ENCODE results near the gene RAD23A.
"Not testable (repeated sequence)": the region's sequence is repeated elsewhere in the genome, so short reads cannot be mapped to it uniquely, and the experiment has no call there.

Gene RAD23A

DNA sequence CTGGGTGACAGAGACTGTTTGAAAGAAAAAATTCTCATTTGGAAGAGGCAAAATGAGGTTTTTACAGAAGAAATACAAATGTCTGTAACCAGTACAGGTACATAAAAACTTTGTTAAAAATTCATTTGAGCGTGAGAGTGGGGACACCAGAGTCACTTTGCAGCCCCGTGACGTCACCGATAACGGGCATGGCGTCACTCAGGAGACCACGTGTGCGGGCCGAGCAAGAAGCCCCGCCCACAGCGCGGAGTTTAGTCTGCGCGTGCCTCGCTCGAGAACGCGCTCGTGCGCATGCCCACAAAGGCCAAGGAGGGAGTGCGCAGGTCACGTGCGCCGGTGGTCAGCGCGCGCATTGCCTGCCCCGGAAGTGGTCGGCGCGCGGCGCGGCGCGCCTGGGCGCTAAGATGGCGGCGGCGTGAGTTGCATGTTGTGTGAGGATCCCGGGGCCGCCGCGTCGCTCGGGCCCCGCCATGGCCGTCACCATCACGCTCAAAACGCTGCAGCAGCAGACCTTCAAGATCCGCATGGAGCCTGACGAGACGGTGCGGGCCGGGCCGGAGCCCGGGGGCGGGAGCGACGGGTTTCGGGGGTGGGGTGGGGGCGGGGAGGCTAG, at the start of gene RAD23A:
Gene RAD23A, plus strand, starts transcription at position 384 of the 613 bp plus-strand sequence. Its CDS starts 87 bp downstream, at position 471.
- peak; percentile 94 for DNase-seq

- DNase-seq: no peak
Observed at GRCh38 chr19:12896460-12896859, 49.2 kb upstream of the RAD23A start.

GRCh38 chr19:12899891-12900518, 45.7 kb upstream of the RAD23A start:
- DNase-seq: no peak

DNA sequence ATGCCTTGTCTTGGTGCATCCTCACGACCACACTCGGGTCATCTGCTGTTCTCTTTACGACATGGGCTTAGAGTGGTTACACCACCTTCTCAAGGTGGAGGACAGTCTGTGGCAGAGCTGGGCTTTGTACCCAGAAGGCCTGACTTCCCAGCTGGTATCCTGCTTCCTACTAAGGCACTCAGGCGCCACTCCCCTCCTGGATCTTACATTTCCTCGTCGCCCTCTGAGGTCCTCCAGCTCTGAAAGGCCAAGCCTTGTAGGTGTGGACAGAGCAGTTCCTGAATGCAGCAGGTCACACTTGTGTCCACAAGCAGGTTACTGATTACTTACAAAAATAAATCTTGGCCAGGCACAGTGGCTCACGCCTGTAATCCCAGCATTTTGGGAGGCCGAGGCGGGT, 38.5 kb upstream of the RAD23A start:
- no peak for DNase-seq

- peak; percentile 55 for DNase-seq
Observed at GRCh38 chr19:12912571-12912970, 33.1 kb upstream of the RAD23A start.

GRCh38 chr19:12913011-12913561, 32.6 kb upstream of the RAD23A start:
- peak; percentile 77 for DNase-seq

GRCh38 chr19:12913851-12914690, 31.6 kb upstream of the RAD23A start:
- no peak for DNase-seq

GRCh38 chr19:12915860-12916259, 29.8 kb upstream of the RAD23A start:
- DNase-seq: not testable (repeated sequence)

DNA sequence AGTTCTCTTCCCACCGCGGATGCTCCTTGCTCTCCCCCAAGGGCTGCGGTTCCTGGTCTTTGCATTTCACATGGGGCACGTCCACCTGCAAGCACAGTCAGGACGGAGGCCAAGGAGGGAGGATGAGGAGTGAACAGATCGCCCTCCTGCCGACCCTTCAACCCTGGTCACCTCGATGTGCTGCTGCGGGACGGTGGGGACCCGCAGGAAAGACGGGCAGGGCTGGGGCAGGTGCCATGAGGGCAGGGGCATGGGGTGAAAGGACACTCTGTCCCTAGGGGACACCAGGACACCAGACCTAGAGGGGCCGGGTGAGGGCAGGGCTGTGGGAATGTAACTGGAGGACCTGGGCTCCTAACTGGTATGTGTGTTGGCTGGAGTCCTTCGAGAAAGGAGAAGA, 27.4 kb upstream of the RAD23A start:
- no peak for DNase-seq

GRCh38 chr19:12921047-12921446, 24.6 kb upstream of the RAD23A start:
- DNase-seq: no peak

- no peak for DNase-seq
Observed at GRCh38 chr19:12922959-12923358, 22.7 kb upstream of the RAD23A start.

DNA sequence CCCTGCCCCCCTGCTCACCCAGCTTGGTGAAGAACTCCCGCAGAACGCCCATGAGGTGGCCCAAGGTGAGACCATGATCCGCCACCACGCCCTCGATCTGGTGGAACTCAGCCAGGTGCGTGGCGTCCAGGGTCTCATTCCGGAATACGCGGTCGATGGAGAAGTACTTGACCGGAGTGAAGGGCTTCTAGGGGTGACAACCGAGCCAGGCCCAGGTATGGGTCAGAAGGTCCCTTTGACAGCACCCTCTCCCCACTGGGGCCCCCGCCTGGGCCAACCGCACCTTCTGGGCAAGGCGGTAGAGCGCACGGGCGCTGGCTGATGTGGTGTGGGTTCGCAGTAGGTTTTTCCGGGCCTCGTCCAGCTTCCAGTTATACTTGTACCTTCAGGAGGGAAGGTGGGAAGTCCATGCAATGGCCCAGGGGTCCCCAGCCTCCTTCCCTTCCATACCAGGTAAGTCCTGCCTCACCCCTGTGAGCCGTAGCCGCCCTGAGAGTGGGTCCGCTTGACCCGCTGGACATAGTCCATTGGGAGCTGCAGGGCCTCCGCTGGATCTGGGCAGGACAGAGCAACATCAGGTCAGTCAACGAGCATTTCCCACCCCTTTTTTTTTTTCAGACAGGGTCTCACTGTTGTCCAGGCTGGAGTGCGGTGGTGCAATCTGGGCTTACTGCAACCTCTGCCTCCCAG, 20.9 kb upstream of the RAD23A start:
- DNase-seq: no peak

- no peak for DNase-seq
Observed at GRCh38 chr19:12930002-12930645, 15.5 kb upstream of the RAD23A start.

GRCh38 chr19:12932392-12933286, 13.0 kb upstream of the RAD23A start:
- no peak for DNase-seq

GRCh38 chr19:12933287-12934072, 12.2 kb upstream of the RAD23A start, which contains the start of gene FARSA:
FARSA (minus strand) TSS chr19:12933711; CDS start chr19:12933696, 15 bp downstream.
- DNase-seq: peak; percentile 78

DNA sequence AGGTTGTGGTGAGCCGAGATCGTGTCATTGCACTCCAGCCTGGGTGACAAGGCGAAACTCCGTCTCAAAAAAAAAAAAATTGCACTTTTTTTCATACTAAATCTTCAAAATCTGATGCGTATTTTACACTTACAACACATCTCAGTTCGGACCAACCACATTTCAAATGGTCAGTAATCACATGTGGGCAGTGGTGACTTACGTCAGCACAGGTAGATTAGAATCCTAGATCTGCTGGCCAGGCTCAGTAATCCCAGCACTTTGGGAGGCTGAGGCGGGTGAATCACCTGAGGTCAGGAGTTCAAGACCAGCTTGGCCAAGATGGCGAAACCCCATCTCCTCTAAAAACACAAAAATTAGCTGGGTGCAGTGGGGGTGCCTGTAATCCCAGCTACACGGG, 10.6 kb upstream of the RAD23A start:
- no peak for DNase-seq

DNA sequence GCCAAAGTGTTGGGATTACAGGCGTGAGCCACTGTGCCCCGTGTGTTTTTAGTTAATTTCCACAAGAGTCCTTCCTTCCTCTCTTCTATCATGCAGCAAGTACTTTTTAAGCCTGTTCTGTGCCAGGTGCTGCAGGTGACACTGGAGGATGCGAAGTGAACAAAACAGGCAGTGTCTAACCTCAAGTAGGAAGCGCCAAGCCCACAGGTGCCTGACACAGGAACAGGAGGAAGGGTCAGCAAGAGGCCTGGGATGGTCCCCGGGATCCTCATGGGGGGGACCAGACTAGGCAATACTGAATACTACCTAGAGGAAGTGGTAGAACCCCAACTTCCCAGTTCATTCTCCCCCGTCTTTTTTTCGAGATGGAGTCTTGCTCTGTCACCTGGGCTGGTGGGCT, 9.1 kb upstream of the RAD23A start:
- no peak for DNase-seq

DNA sequence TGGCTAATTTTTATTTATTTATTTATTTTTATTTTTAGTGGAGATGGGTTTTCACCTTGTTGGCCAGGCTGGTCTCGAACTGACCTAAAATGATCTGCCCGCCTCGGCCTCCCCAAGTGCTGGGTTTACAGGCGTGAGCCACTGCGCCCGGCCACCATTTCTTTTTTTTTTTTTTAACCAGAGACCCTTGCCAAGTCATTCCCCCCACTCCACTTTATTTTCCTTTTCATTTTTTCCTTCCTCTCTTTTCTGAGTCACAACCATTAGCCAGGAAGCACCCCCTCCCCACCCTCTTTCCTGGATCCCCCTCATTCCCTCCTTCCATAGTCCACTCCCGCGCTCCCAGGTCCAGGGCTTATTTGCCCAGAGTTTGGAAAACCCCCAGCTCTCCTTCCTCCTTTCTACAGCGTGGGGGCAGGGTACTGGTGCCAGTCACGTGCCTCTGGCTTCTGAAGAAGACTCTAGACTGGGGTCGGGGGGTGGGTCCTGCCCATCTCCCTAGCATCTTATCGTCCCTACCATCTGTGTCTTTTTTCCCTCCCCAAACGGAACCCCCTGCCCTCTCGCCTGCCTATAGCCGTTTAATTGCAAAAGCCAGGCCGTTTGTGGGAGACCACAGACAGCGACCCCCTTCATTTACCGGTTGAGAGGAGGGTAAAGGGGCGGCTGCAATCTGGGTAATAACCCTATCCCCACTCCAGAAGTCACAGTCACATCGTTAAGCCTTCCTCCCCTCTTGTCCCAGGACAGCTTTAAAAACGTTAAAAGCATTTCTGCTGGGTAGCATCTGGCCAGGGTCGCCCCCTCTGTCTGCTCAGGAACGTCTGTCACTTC, 8.4 kb upstream of the RAD23A start:
- peak; percentile 77 for DNase-seq
